GM12878 (cell line): ENCODE data around the gene POFUT1. TPM values are rescaled to one million over a fixed set of nuclear protein-coding genes. Genes with fewer than 3 reads are reported as not detected.

ENCODE experiments used
- ATAC-seq: fragments of 200-7000 bp; cut with Tn5 transposase; 3 replicates; pipeline ENCODE4 v1.9.1; 2020; ENCODE audit warnings: mild to moderate bottlenecking, moderate library complexity
- BruUV-seq: library from RNA; stranded (reverse); fragments of 400-500 nt; replicated peaks from 2 replicates; lab custom pipeline; 2021; lab: Mats Ljungman, UMichigan
- CTCF ChIA-PET: fragments of 300-600 bp; sonication (Branson Sonifier 250); formaldehyde crosslinking; extraction: SDS; loops from one replicate; lab custom pipeline; 2021; ENCODE audit warnings: inconsistent platforms; lab: Yijun Ruan, JAX
- POLR2A ChIA-PET: fragments of 350-600 bp; formaldehyde crosslinking; extraction: SDS; loops from one replicate; lab custom pipeline; 2021; ENCODE audit warnings: inconsistent platforms; lab: Charles Lee
- RAD21 ChIA-PET: fragments of 300-600 bp; sonication (Branson Sonifier 250); formaldehyde crosslinking; loops from one replicate; lab custom pipeline; 2023; ENCODE audit warnings: antibody characterized with exemption; ENCODE audit not compliant: unreplicated experiment; lab: Charles Lee
- SMC1A ChIA-PET: fragments of 300-600 bp; sonication (Branson Sonifier 250); formaldehyde crosslinking; loops from one replicate; lab custom pipeline; 2023; ENCODE audit not compliant: unreplicated experiment, uncharacterized antibody; lab: Charles Lee
- DNase-seq: peaks from one replicate; pipeline ENCODE4 v3.0.0-alpha.2; 2011; ENCODE audit warnings: low read depth, low spot score
- FAIRE-seq: peaks from 3 replicates; lab custom pipeline; 2011; peaks lifted over from hg19 to GRCh38; lab: Jason Lieb, UNC
- H2AFZ ChIP-seq: 2 replicates; pipeline ENCODE4 v1.6.0; 2011; ENCODE audit warnings: low read depth, low read length, control low read depth; ENCODE audit not compliant: control insufficient read depth
- H3K27ac ChIP-seq: 2 replicates; pipeline ENCODE4 v1.5.1; 2011; ENCODE audit warnings: control low read depth; ENCODE audit not compliant: control insufficient read depth, insufficient read depth
- H3K27me3 ChIP-seq, 2 experiments: replicated peaks in 1 of 2; 2 replicates each; pipeline versions ENCODE4 v1.6.0 to v1.6.1; 2011; ENCODE audit warnings: low read length in 1 of 2; ENCODE audit not compliant: control insufficient read depth in 2 of 2, insufficient read depth in 2 of 2
- H3K36me3 ChIP-seq, 2 experiments: 2 replicates each; pipeline ENCODE4 v1.5.1; 2011; ENCODE audit warnings: low read length in 1 of 2; ENCODE audit not compliant: control insufficient read depth in 2 of 2, insufficient read depth in 2 of 2
- H3K4me1 ChIP-seq: 2 replicates; pipeline ENCODE4 v1.6.1; 2011; ENCODE audit warnings: mild to moderate bottlenecking, low read length, moderate library complexity, mixed read lengths; ENCODE audit not compliant: control insufficient read depth, insufficient read depth
- H3K4me2 ChIP-seq: 2 replicates; pipeline ENCODE4 v1.6.0; 2011; ENCODE audit warnings: control low read depth; ENCODE audit not compliant: control insufficient read depth, insufficient read depth
- H3K4me3 ChIP-seq: fragments of 200-600 bp; sonication (generic); 2 replicates; pipeline ENCODE4 v1.5.1; 2016
- H3K79me2 ChIP-seq: 2 replicates; pipeline ENCODE4 v1.6.0; 2011; ENCODE audit warnings: low read length; ENCODE audit not compliant: control insufficient read depth, insufficient read depth
- H3K9ac ChIP-seq: 2 replicates; pipeline ENCODE4 v1.8.0; 2011; ENCODE audit warnings: low read length, control low read depth, mixed read lengths; ENCODE audit not compliant: control insufficient read depth, insufficient read depth
- H3K9me3 ChIP-seq: replicated peaks from 3 replicates; pipeline ENCODE4 v1.5.1; 2011; ENCODE audit warnings: mild to moderate bottlenecking, low read length; ENCODE audit not compliant: control insufficient read depth, insufficient read depth
- H4K20me1 ChIP-seq: 2 replicates; pipeline ENCODE4 v1.6.0; 2011; ENCODE audit not compliant: control insufficient read depth, insufficient read depth
- BACH1 ChIP-seq: fragments of 450-650 bp; IDR thresholded peaks from 2 replicates; pipeline ENCODE4 v1.6.1; 2017; ENCODE audit warnings: mild to moderate bottlenecking, borderline replicate concordance
- BHLHE40 ChIP-seq, 2 experiments: fragments of 450-650 bp in 1 of 2; IDR thresholded peaks; 2 replicates each; pipeline ENCODE4 v1.6.1; 2011 to 2017; ENCODE audit warnings: low read depth in 2 of 2, borderline replicate concordance in 1 of 2, improper control_type of control experiment in 1 of 2, low read length in 1 of 2, mild to moderate bottlenecking in 1 of 2
- CBX3 ChIP-seq: fragments of 200-600 bp; sonication (generic); IDR thresholded peaks from 2 replicates; pipeline ENCODE4 v1.6.1; 2016; ENCODE audit warnings: low read depth, borderline replicate concordance
- EGR1 ChIP-seq, 2 experiments: IDR thresholded peaks; 1 replicate in 1 of 2; 2 replicates in 1 of 2; pipeline ENCODE4 v1.6.1; 2011 to 2012; ENCODE audit warnings: low read depth in 2 of 2, low read length in 2 of 2, borderline replicate concordance in 1 of 2, mild to moderate bottlenecking in 1 of 2, moderate library complexity in 1 of 2
- HDAC2 ChIP-seq: fragments of 200-600 bp; sonication (generic); IDR thresholded peaks from 2 replicates; pipeline ENCODE4 v1.6.1; 2017
- MYB ChIP-seq: fragments of 150-350 bp; IDR thresholded peaks from 2 replicates; pipeline ENCODE4 v1.6.1; 2014; ENCODE audit warnings: mild to moderate bottlenecking, low read depth, low read length, borderline replicate concordance
- NFXL1 ChIP-seq: fragments of 450-650 bp; IDR thresholded peaks from 2 replicates; pipeline ENCODE4 v1.6.1; 2017; ENCODE audit warnings: antibody characterized with exemption, mild to moderate bottlenecking, borderline replicate concordance
- POLR2A ChIP-seq: IDR thresholded peaks from 2 replicates; pipeline ENCODE4 v1.6.1; 2011; ENCODE audit warnings: low read depth, mild to moderate bottlenecking, low read length
- POU2F2 ChIP-seq: IDR thresholded peaks from 3 replicates; pipeline ENCODE4 v1.6.1; 2011; ENCODE audit warnings: low read depth, mild to moderate bottlenecking, low read length, borderline replicate concordance
- SMAD5 ChIP-seq: IDR thresholded peaks from 2 replicates; pipeline ENCODE4 v1.6.1; 2016; ENCODE audit warnings: antibody characterized with exemption, low read depth
- SREBF2 ChIP-seq: IDR thresholded peaks from 2 replicates; pipeline ENCODE4 v1.6.1; 2012; ENCODE audit warnings: mild to moderate bottlenecking, low read length
- TCF3 ChIP-seq: IDR thresholded peaks from 2 replicates; pipeline ENCODE4 v1.6.1; 2012; ENCODE audit warnings: low read depth, mild to moderate bottlenecking, low read length, borderline replicate concordance; ENCODE audit not compliant: insufficient read depth
- ZZZ3 ChIP-seq: IDR thresholded peaks from 2 replicates; pipeline ENCODE4 v1.6.1; 2011; ENCODE audit warnings: low read depth; ENCODE audit not compliant: control insufficient read depth, insufficient read length
- WGBS: methylation state at CpG from one replicate; pipeline ENCODE4 v1.1.6; 2016; ENCODE audit warnings: low lambda C conversion rate; ENCODE audit not compliant: insufficient replicate concordance, insufficient coverage; ENCODE audit errors: missing lambda C conversion rate; 5-methylcytosine and 5-hydroxymethylcytosine counted together
- in situ Hi-C: fragments of 300-500 bp; cut with MboI; formaldehyde crosslinking; loops from 9 replicates; pipeline ENCODE4 v1.14.3; 2018; ENCODE audit warnings: mixed read lengths
- intact Hi-C: fragments of 100-400 bp; cut with micrococcal nuclease; formaldehyde crosslinking; loops from one replicate; pipeline ENCODE4 v1.14.2; 2022; ENCODE audit not compliant: unreplicated experiment
- polyA plus RNA-seq, 11 experiments: library from polyadenylated mRNA; depleted of rRNA in 4 of 11; unstranded in 6 of 11; stranded (reverse) in 5 of 11; fragments of >200 nt; fragmentation: Nextera tagmentation in 4 of 11; fragmentation: Illumina TruSeq in 1 of 11; extraction: Ambion mirVana in 4 of 11; extraction: Trizol in 1 of 11; gene quantifications; 1 replicate in 1 of 11; 2 replicates in 10 of 11; pipeline versions ENCODE4 v1.2.1 to v1.2.3, GENCODE V29; 2011 to 2016; ENCODE audit warnings: inconsistent platforms in 2 of 11, missing spikeins in 2 of 11, low read depth in 1 of 11
- total RNA-seq, 4 experiments: library from RNA; depleted of rRNA in 3 of 4; stranded (reverse); fragments of >200 nt in 3 of 4; fragmentation: Illumina TruSeq in 1 of 4; extraction: Trizol in 1 of 4; gene quantifications; 2 replicates each; pipeline versions ENCODE4 v1.2.1 to v1.2.3, GENCODE V29; 2013 to 2021
- TF ChIP-seq, protein P1 (sequence below): fragments of 150-350 bp; IDR thresholded peaks from 2 replicates; pipeline ENCODE4 v1.6.1; 2014; ENCODE audit warnings: mild to moderate bottlenecking, low read depth, low read length
- TF ChIP-seq, protein P2 (sequence below): fragments of 450-650 bp; IDR thresholded peaks from 2 replicates; pipeline ENCODE4 v1.6.1; 2016; ENCODE audit warnings: mild to moderate bottlenecking
- TF ChIP-seq, protein P3 (sequence below): fragments of 450-650 bp; IDR thresholded peaks from 2 replicates; pipeline ENCODE4 v1.6.1; 2017; ENCODE audit warnings: mild to moderate bottlenecking, moderate library complexity

Gene POFUT1
- total and polyA plus RNA-seq, 10 of the 15 experiments (the other 5 are each of a cell fraction or from before 2014, with no cell fraction given), result 2.6 to 33.4 (median 23.1) TPM

DNA sequence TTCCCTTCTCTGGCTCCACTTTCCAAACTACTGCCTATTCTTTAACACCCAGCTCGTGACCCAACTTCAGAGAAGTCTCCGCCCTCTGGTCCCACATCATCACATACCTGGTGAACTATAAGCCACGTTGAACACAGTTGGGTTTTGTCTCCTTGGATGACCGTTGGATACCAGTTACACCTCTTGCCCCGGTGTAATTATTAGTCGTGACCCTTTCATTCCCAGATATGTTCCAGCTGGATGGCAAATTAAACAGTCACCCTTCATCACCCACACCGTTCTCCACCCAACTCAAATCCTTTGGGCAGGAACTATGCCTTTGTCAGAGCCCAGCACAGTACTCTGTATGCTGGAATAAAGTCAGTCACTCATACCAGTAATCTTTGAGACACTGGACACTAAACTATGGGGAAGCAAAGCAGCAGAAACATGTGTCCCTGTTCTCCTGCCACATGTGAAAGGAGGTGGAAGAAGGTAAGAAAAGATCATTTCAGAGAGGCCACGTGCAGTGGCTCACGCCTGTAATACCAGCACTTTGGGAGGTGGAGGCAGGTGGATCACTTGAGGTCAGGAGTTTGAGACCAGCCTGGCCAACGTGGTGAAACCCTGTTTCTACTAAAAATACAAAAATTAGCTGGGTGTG, 22.6 kb upstream of the POFUT1 start:
- H2AFZ ChIP-seq, result no peak overlapping the region
- ChIA-PET RAD21 (no interaction called here), POLR2A (no interaction called here)
- no peak for TF ChIP-seq POLR2A
- no peak for TF ChIP-seq POU2F2
- TF ChIP-seq MYB, result no peak
- no peak for TF ChIP-seq SREBF2
- no peak for TF ChIP-seq EGR1 (IDR thresholded peaks at IDR 0.05; ENCODE audit: borderline replicate concordance in 1 of 2, low read depth in 2 of 2, low read length in 2 of 2)
- TF ChIP-seq, protein P1, sequence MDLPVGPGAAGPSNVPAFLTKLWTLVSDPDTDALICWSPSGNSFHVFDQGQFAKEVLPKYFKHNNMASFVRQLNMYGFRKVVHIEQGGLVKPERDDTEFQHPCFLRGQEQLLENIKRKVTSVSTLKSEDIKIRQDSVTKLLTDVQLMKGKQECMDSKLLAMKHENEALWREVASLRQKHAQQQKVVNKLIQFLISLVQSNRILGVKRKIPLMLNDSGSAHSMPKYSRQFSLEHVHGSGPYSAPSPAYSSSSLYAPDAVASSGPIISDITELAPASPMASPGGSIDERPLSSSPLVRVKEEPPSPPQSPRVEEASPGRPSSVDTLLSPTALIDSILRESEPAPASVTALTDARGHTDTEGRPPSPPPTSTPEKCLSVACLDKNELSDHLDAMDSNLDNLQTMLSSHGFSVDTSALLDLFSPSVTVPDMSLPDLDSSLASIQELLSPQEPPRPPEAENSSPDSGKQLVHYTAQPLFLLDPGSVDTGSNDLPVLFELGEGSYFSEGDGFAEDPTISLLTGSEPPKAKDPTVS, result no peak
- no peak for TF ChIP-seq ZZZ3
- TF ChIP-seq, protein P2, sequence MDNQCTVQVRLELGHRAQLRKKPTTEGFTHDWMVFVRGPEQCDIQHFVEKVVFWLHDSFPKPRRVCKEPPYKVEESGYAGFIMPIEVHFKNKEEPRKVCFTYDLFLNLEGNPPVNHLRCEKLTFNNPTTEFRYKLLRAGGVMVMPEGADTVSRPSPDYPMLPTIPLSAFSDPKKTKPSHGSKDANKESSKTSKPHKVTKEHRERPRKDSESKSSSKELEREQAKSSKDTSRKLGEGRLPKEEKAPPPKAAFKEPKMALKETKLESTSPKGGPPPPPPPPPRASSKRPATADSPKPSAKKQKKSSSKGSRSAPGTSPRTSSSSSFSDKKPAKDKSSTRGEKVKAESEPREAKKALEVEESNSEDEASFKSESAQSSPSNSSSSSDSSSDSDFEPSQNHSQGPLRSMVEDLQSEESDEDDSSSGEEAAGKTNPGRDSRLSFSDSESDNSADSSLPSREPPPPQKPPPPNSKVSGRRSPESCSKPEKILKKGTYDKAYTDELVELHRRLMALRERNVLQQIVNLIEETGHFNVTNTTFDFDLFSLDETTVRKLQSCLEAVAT, result no peak
- TF ChIP-seq, protein P3, sequence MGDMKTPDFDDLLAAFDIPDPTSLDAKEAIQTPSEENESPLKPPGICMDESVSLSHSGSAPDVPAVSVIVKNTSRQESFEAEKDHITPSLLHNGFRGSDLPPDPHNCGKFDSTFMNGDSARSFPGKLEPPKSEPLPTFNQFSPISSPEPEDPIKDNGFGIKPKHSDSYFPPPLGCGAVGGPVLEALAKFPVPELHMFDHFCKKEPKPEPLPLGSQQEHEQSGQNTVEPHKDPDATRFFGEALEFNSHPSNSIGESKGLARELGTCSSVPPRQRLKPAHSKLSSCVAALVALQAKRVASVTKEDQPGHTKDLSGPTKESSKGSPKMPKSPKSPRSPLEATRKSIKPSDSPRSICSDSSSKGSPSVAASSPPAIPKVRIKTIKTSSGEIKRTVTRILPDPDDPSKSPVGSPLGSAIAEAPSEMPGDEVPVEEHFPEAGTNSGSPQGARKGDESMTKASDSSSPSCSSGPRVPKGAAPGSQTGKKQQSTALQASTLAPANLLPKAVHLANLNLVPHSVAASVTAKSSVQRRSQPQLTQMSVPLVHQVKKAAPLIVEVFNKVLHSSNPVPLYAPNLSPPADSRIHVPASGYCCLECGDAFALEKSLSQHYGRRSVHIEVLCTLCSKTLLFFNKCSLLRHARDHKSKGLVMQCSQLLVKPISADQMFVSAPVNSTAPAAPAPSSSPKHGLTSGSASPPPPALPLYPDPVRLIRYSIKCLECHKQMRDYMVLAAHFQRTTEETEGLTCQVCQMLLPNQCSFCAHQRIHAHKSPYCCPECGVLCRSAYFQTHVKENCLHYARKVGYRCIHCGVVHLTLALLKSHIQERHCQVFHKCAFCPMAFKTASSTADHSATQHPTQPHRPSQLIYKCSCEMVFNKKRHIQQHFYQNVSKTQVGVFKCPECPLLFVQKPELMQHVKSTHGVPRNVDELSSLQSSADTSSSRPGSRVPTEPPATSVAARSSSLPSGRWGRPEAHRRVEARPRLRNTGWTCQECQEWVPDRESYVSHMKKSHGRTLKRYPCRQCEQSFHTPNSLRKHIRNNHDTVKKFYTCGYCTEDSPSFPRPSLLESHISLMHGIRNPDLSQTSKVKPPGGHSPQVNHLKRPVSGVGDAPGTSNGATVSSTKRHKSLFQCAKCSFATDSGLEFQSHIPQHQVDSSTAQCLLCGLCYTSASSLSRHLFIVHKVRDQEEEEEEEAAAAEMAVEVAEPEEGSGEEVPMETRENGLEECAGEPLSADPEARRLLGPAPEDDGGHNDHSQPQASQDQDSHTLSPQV, result no peak
- no peak for TF ChIP-seq TCF3
- TF ChIP-seq SMAD5, result no peak
- no peak for TF ChIP-seq BHLHE40 (IDR thresholded peaks at IDR 0.05; ENCODE audit: borderline replicate concordance in 1 of 2, low read depth in 2 of 2, low read length in 1 of 2)
- TF ChIP-seq BACH1, result no peak
- TF ChIP-seq CBX3, result no peak
- no peak for TF ChIP-seq HDAC2
- no peak for TF ChIP-seq NFXL1

More for the DNA sequence above, 22.6 kb upstream of the POFUT1 start:
- H3K9ac ChIP-seq, result no peak overlapping the region
- intact Hi-C loops (no loop called here), in situ Hi-C loops (no loop called here)
- DNase-seq (no peak), ATAC-seq (no peak), FAIRE-seq (no peak)
- no peak overlapping the region for H3K4me3 ChIP-seq
- H3K4me1 ChIP-seq, result no peaks in the 10 kb centered on the region
- no peaks in the 10 kb centered on the region for H3K79me2 ChIP-seq
- H3K36me3 ChIP-seq, result no peaks in the 10 kb centered on the region
- H3K9me3 ChIP-seq, result no peaks in the 10 kb centered on the region
- no peaks in the 10 kb centered on the region for H4K20me1 ChIP-seq
- no peak overlapping the region for H3K4me2 ChIP-seq
- no TSS peak for BruUV-seq
- H3K27me3 ChIP-seq, result no peaks in the 10 kb centered on the region
- WGBS, result 40% methylated on average over 10 of the region's 10 CpGs
- ChIA-PET CTCF (no interaction called here), SMC1A (no interaction called here)
- H3K27ac ChIP-seq, result no peak overlapping the region
